ENCODE results near the gene ST6GALNAC5.
"Not testable (repeated sequence)": the region's sequence is repeated elsewhere in the genome, so short reads cannot be mapped to it uniquely, and the experiment has no call there.

Gene ST6GALNAC5

GRCh38 chr1:76867342-76868130 is at the start of gene ST6GALNAC5:
TSS of gene ST6GALNAC5 (plus strand) at chr1:76867480.
- peak within 1 kb of the TSS; percentile 50 for H3K4me3 ChIP-seq (ENCODE audit: low read length)
- H2AFZ ChIP-seq (ENCODE audit: low read length): peak within 1 kb of the TSS; percentile 67
- no peaks in the 10 kb centered on the region for H3K27me3 ChIP-seq (replicated peaks; ENCODE audit: insufficient read depth, low read length)
- H3K27ac ChIP-seq (ENCODE audit: low read length): no peak within 1 kb of the TSS
- no peaks in the 10 kb centered on the region for H3K4me1 ChIP-seq (ENCODE audit: low read length)
- no peaks in the 10 kb centered on the region for H3K9me2 ChIP-seq (replicated peaks; ENCODE audit: insufficient read depth, low read length)
- no peaks in the 10 kb centered on the region for H3F3A ChIP-seq (ENCODE audit: insufficient read depth, low read length)
- DNase-seq: no peak
- no peak within 1 kb of the TSS for H3K9ac ChIP-seq (ENCODE audit: low read length)
- peak within 1 kb of the TSS; percentile 75 for H3K4me2 ChIP-seq (ENCODE audit: low read depth, low read length)
- no peaks in the 10 kb centered on the region for H3K36me3 ChIP-seq (replicated peaks; ENCODE audit: insufficient read depth, low read length)
- H3K79me2 ChIP-seq (ENCODE audit: low read length): no peaks in the 10 kb centered on the region
- TF ChIP-seq EZH2 (optimal IDR thresholded peaks at IDR 0.05; ENCODE audit: low read depth, low read length): no peak
- TF ChIP-seq CTCF (IDR thresholded peaks at IDR 0.05; ENCODE audit: low read length): no peak
- no peak for TF ChIP-seq EZH2phosphoT487 (IDR thresholded peaks at IDR 0.05; ENCODE audit: low read length)
- no peaks in the 10 kb centered on the region for H4K20me1 ChIP-seq (ENCODE audit: insufficient read depth, low read length)
- H3K9me3 ChIP-seq (replicated peaks; ENCODE audit: insufficient read depth, low read length): no peaks in the 10 kb centered on the region

- Histone ChIP-seq H3K4me3 (ENCODE audit: low read length) (no peak overlapping the region), H3K27ac (ENCODE audit: low read length) (no peak overlapping the region), H3K79me2 (ENCODE audit: low read length) (no peaks in the 10 kb centered on the region), H3K9ac (ENCODE audit: low read length) (no peak overlapping the region), H3K9me2 (replicated peaks; ENCODE audit: insufficient read depth, low read length) (no peaks in the 10 kb centered on the region), H4K20me1 (ENCODE audit: insufficient read depth, low read length) (no peaks in the 10 kb centered on the region), H3K4me1 (ENCODE audit: low read length) (no peaks in the 10 kb centered on the region), H3K36me3 (replicated peaks; ENCODE audit: insufficient read depth, low read length) (no peaks in the 10 kb centered on the region), H3K4me2 (ENCODE audit: low read depth, low read length) (no peak overlapping the region), H3F3A (ENCODE audit: insufficient read depth, low read length) (no peaks in the 10 kb centered on the region), H2AFZ (ENCODE audit: low read length) (no peak overlapping the region), H3K9me3 (replicated peaks; ENCODE audit: insufficient read depth, low read length) (no peaks in the 10 kb centered on the region), H3K27me3 (replicated peaks; ENCODE audit: insufficient read depth, low read length) (no peaks in the 10 kb centered on the region)
- DNase-seq: no peak
- TF ChIP-seq EZH2phosphoT487 (IDR thresholded peaks at IDR 0.05; ENCODE audit: low read length) (no peak), EZH2 (optimal IDR thresholded peaks at IDR 0.05; ENCODE audit: low read depth, low read length) (no peak), CTCF (IDR thresholded peaks at IDR 0.05; ENCODE audit: low read length) (no peak)
Measured at GRCh38 chr1:76820028-76820427, 47.3 kb upstream of the ST6GALNAC5 start.

GRCh38 chr1:76822961-76823360 is 44.3 kb upstream of the ST6GALNAC5 start:
- H3K4me1 ChIP-seq (ENCODE audit: low read length); H3F3A ChIP-seq (ENCODE audit: insufficient read depth, low read length); H3K9ac ChIP-seq (ENCODE audit: low read length); H4K20me1 ChIP-seq (ENCODE audit: insufficient read depth, low read length); H3K9me3 ChIP-seq (replicated peaks; ENCODE audit: insufficient read depth, low read length); H3K36me3 ChIP-seq (replicated peaks; ENCODE audit: insufficient read depth, low read length); DNase-seq; H3K4me3 ChIP-seq (ENCODE audit: low read length); H2AFZ ChIP-seq (ENCODE audit: low read length); H3K27me3 ChIP-seq (replicated peaks; ENCODE audit: insufficient read depth, low read length); H3K4me2 ChIP-seq (ENCODE audit: low read depth, low read length); H3K27ac ChIP-seq (ENCODE audit: low read length); H3K9me2 ChIP-seq (replicated peaks; ENCODE audit: insufficient read depth, low read length); H3K79me2 ChIP-seq (ENCODE audit: low read length): not testable (repeated sequence)

GRCh38 chr1:76824106-76824505 is 43.2 kb upstream of the ST6GALNAC5 start:
- no peak overlapping the region for H2AFZ ChIP-seq (ENCODE audit: low read length)
- H3K9me3 ChIP-seq (replicated peaks; ENCODE audit: insufficient read depth, low read length): no peaks in the 10 kb centered on the region
- no peaks in the 10 kb centered on the region for H4K20me1 ChIP-seq (ENCODE audit: insufficient read depth, low read length)
- H3F3A ChIP-seq (ENCODE audit: insufficient read depth, low read length): no peaks in the 10 kb centered on the region
- H3K79me2 ChIP-seq (ENCODE audit: low read length): no peaks in the 10 kb centered on the region
- no peak for TF ChIP-seq CTCF (IDR thresholded peaks at IDR 0.05; ENCODE audit: low read length)
- TF ChIP-seq EZH2 (optimal IDR thresholded peaks at IDR 0.05; ENCODE audit: low read depth, low read length): no peak
- TF ChIP-seq EZH2phosphoT487 (IDR thresholded peaks at IDR 0.05; ENCODE audit: low read length): no peak
- no peak overlapping the region for H3K4me3 ChIP-seq (ENCODE audit: low read length)
- H3K27ac ChIP-seq (ENCODE audit: low read length): no peak overlapping the region
- H3K4me2 ChIP-seq (ENCODE audit: low read depth, low read length): no peak overlapping the region
- DNase-seq: no peak
- H3K36me3 ChIP-seq (replicated peaks; ENCODE audit: insufficient read depth, low read length): no peaks in the 10 kb centered on the region
- no peaks in the 10 kb centered on the region for H3K9me2 ChIP-seq (replicated peaks; ENCODE audit: insufficient read depth, low read length)
- no peak overlapping the region for H3K9ac ChIP-seq (ENCODE audit: low read length)
- H3K4me1 ChIP-seq (ENCODE audit: low read length): no peaks in the 10 kb centered on the region
- H3K27me3 ChIP-seq (replicated peaks; ENCODE audit: insufficient read depth, low read length): no peaks in the 10 kb centered on the region

All from MM.1S (cell line).